SKM-1 treated with dmso at 0.1 percent for 144 hours (cell line): ENCODE measurements around the gene FAXDC2.
"Not testable (repeated sequence)": the region's sequence is repeated elsewhere in the genome, so short reads cannot be mapped to it uniquely, and the experiment has no call there.

Source experiments
- DNase-seq: peaks from one replicate; lab custom pipeline; 2025; ENCODE audit not compliant: unreplicated experiment; lab: John Stamatoyannopoulos, UW

The FAXDC2 gene

DNA sequence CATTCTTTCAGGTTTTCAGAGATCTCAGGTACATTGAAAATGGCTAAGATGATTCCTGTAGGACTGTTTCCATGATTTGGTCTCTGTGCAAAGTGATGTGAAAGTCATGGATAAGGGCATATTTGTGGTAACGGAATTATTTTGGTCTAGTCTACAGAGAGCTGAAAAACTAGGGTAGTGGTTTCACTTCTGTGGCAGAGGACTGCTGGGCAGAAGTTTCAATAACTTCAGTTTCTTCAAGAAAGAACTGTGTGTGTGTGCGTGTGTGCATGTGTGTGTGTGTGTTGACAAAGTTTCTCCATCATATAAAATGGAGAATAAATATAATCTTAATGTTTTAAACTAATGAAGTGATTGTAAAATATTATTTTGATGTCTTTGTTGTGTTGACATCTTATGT is 12.4 kb upstream of the FAXDC2 start:
- no peak for DNase-seq

- no peak for DNase-seq
These were observed 11.5 kb upstream of the FAXDC2 start for GRCh38 chr5:154861946-154862345.

GRCh38 chr5:154860765-154861164 is 10.4 kb upstream of the FAXDC2 start:
- DNase-seq, result no peak

- DNase-seq, result peak; percentile 36
These were observed 9.7 kb upstream of the FAXDC2 start for GRCh38 chr5:154860123-154860522.

- DNase-seq, result peak; percentile 77
These were observed 8.8 kb upstream of the FAXDC2 start for GRCh38 chr5:154858972-154859871.

- peak; percentile 95 for DNase-seq
These were observed 8.0 kb upstream of the FAXDC2 start, which contains the start of gene CNOT8 for GRCh38 chr5:154858297-154858971. Gene CNOT8 (plus strand): TSS chr5:154858627. CDS start chr5:154863279, 4,652 bp downstream.

DNA sequence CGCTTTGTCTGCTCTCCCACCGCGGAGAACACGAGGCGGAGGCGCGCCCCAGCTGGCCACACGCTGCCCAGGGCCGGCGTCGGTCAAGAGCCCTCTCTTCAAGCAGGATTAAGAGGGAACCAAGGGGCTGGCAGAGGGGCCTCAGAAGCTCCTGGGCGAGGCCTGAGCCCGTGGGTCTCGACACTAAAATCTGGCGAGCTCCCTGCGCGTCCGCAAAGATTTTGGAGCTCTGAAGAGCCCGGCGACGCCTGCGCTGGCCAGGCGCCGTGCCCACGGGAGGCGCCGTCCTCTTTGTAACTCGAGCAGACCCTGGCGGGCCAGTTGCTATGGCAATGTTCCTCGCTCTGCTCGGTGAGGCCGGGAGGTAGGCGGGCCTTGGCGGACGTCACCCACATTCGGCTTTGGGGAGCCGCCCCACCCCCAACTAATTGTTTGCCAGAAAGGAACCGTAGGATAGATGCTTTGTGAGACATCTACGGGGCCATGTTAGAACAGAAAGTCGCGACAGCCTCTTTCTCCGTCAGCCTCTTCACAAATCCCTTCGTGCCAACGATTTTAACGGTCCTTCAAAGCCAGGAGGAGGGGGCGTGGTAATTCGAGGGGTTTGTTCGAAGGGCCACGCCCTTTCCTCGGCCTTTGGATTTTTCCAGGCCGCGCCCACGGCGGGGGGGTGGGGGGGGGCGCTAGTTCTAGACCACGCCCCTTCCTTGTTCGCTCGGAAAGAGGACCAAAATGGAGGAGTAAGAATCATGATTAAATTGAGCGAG is 7.3 kb upstream of the FAXDC2 start:
- DNase-seq, result peak; percentile 91

GRCh38 chr5:154851351-154851750 is 948 bp upstream of the FAXDC2 start:
- no peak for DNase-seq

- peak; percentile 32 for DNase-seq
These were observed 607 bp downstream of the FAXDC2 start for GRCh38 chr5:154849791-154850201.

- no peak for DNase-seq
These were observed 1.1 kb downstream of the FAXDC2 start for GRCh38 chr5:154849264-154849785.

- DNase-seq, result no peak
These were observed 5.6 kb downstream of the FAXDC2 start for GRCh38 chr5:154844809-154845208.

DNA sequence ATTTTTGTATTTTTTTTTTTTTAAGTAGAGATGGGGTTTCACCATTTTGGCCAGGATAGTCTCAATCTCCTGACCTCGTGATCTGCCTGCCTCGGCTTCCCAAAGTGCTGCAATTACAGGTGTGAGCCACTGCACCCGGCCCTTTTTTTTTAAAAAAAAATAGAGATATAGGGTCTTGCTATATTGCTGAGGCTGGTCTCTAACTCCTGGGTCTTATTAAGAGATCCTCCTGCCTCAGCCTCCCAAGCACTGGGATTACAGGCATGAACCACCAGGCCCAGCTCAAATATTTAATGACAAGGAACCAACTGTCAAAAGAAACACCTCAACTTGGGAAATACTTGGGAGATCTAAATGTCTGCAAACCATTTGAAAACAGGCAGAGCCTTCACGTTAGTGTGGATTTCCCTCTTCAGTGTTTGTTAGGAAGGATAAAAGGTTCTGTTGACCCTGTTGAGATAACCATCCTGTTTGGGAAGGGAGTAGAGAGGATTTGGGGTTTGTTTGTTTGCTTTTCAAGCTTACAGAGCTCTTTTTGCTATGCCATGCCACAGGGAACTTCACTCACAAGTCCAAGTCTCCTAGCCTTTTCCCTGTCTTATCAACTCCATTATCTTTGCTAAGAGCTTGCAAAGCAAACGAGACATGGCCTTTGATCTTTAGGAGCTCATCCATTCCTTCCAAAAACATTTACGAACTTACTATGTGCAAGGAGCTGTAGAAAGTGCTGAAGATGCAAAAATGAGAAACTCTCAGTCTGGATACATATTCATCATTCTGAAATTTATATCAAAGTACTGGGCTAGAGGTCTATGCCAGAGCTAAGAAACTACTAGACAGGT is 7.5 kb downstream of the FAXDC2 start:
- DNase-seq, result no peak

DNA sequence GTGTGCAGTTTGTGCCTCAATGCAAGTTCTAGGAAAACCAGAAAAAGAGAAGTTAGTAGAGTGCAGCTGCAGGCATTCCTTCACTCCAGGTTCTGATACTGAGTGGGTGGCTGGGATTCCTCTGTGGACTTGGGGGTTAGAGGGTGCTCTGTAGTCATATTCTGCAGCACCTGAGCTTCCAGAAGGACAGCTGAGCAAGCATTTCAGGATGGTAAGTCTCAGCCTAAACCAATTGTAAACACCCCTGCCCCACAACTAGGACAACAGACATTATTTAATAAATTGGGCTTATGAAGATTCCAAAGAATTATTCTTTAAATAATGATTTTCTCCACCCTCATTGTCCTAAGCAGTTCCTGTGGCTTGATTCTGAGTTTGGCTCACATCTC is 9.1 kb downstream of the FAXDC2 start:
- DNase-seq, result no peak

GRCh38 chr5:154840435-154841272 is 9.7 kb downstream of the FAXDC2 start:
- DNase-seq, result no peak

- no peak for DNase-seq
These were observed 13.1 kb downstream of the FAXDC2 start for GRCh38 chr5:154837009-154837901.

DNA sequence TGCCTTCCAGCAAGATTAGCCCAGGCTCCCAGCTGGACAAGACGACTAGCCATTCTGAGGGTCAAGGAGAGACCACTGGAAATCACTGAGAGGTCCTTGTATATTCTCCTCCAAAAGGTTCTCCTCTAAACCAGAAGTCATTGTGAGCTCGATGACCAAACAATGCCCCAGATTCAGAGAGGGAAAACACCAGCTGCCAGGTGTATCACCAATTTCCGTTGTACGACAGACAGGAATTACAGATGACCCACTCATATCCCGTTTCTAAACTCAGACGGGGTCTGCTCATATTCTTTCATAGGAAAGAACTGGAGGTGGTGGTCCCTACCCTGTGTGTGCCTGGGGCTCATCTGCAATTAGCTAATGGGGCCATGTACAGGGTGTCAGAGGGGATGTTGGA is 14.2 kb downstream of the FAXDC2 start:
- DNase-seq, result no peak

GRCh38 chr5:154835701-154836052 is 14.7 kb downstream of the FAXDC2 start:
- DNase-seq, result not testable (repeated sequence)

GRCh38 chr5:154834053-154834452 is 16.4 kb downstream of the FAXDC2 start:
- no peak for DNase-seq
